ENCODE measurements around the gene DOCK2. TPM values are rescaled to one million over a fixed set of nuclear protein-coding genes. Genes with fewer than 3 reads are reported as not detected.
"Not testable (repeated sequence)": the region's sequence is repeated elsewhere in the genome, so short reads cannot be mapped to it uniquely, and the experiment has no call there.

The DOCK2 gene
- total RNA-seq (2014; rRNA removed; shearing (Covaris generic)), result not detected in 2 replicates

DNA sequence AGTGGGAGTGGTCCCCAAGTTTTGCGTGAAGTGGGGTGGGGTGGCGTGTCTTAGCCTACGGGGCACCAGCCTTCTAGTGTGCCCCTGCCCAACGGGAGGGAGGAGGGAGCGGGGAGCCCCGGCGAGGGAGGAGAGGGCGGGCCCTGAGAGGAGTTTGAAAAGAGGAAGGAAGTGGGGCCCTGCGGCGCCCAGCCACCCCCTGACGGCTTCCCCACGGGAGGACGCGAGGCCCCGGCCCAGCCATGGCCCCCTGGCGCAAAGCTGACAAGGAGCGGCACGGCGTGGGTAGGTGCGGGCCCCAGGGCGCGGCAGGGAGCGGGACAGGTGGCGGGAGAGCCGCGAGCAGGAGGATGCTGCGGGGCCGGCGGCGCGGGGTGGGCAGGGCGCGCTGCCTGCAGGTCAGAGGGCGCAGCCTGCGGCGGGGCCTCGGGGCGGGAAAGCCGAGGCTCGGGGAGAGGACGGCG, at the start of gene DOCK2:
TSS of gene DOCK2 (plus strand) at position 191 of the 464 bp plus-strand sequence. CDS start at position 243, 52 bp downstream.
- DNase-seq (ENCODE audit: low spot score), result no peak

DNA sequence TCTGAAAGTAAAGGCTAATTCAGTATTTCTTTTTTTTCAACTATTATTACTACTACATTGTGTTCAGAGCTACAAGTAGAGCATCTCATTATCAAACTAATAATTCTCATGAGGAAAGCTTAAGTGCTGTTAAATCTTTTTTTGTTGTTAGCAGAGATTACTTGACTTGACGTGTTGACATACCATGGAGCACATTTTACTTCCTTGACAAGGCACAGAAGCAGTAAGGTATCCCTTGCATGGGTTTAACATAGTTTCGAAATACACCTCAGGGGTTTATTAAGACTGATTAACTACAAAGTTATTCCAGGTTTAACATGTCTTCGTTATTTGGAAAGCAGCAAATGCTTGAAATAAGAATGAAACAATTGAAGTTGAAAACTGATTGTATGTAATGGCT, 46.5 kb upstream of the DOCK2 start:
- no peak for DNase-seq (ENCODE audit: low spot score)

DNA sequence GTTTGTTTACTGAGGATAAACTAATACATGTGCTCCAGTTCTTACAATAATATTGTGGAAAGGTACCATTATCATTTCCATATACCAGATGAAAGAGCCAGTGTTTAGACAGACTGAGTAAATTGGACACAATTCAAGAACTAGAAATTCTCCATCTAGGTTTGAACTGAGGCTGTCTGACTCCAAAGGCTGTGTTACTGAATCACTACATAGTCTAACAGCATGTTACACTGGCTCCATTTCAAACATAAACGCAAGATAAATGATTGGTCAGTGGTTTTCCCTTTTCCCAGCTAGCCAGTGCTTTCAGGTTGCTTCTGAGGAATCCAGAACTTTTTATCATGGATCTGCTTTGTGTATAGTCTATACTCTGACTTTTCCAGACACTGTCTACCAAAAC, 45.4 kb upstream of the DOCK2 start:
- DNase-seq (ENCODE audit: low spot score), result no peak

DNA sequence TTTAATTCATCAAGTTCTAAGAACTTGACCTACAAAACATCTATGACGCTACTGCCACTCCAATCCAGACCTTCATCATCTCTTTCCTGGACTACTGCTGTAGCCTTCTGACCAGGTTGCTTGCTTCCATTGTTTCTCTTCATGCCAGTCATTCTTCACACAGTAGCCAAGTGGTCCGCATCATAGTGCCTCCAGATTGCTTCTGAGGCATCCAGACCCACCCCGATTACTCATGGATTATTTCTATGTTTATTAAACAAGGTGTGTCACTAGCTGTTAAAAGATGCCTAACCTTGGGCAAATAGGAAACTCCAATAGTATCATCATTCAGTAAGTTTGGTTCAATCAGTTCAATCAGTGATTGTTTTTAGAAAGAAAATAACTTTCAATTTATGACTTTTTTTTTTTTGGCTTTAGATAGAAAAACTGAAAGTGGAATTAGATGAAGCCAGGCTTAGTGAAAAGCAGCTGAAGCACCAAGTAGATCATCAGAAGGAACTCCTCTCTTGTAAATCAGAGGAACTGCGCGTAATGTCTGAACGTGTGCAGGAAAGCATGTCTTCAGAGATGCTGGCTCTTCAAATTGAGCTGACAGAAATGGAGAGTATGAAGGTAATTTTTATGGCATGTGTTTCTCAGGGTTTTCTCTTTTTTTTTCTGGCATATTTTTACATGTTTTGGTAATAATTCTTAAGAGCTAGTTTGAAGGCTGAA, 44.0 kb upstream of the DOCK2 start:
- peak; percentile 65 for DNase-seq (ENCODE audit: low spot score)

DNA sequence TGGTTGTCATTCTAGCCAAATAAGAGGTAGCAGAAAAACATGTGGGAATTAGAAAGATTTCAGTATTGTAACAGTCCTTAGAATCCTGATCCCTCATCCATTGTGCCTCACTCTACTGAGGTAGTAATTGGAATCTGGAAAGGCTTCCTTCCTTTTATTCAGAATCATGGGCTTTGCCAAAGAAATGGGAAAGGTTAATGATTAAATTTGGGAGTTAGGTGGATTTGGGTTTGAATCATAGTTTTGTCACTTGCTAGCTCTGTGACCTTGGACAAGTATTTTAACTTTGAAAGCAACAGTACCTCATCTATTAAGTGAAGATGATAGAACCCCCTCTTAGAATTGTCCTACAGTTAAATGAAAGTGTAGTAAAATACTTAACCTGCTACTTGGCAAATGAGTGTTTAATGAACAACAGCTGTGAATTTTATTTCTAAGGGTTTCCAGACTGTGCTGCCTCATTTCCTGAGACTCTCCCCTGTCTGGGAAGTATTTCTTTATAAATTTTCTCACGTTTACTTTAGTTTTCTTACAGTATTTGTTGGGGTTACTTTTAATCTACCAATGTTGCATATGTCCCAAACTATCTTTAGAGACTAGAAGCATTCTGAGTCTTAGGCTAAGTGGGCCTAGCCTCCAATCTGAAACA, 41.8 kb upstream of the DOCK2 start:
- no peak for DNase-seq (ENCODE audit: low spot score)

DNA sequence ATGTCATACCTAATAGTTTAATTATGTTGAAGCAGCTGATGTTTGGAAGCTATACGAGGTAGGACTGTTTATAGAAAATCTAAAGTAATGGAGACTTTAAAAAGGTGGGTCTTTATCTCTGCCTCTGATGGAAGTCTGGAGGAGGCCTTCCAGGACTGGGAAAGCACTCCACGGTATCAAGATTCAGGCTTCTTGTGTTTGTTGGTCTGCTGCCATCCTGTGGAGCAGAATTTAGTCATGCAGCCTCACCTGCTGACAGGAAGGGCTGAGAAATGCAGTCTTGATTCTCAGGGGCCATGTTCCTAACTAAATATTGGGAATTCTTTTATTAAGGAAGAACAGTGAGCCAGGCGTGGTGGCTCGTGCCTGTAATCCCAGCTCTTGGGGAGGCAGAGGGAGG, 37.6 kb upstream of the DOCK2 start:
- DNase-seq (ENCODE audit: low spot score), result no peak

DNA sequence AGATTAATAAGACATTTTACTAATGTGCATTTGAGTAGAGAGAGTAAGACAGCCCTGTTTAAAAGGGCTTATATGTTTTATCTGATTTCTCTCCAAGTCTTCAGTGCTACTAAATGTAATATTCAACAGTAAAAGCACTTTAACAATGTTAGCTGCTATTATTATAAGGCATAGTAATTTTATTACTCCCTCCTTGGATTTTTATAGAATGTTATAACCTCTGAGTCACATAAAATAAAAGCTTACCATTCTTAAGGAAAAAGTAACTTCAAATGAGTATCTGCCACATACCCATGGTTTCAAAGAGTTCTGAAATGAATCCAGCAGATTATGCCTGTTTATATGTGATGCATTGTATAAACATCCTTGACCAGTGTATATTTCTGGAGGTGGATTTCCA, 34.5 kb upstream of the DOCK2 start:
- DNase-seq (ENCODE audit: low spot score), result no peak

DNA sequence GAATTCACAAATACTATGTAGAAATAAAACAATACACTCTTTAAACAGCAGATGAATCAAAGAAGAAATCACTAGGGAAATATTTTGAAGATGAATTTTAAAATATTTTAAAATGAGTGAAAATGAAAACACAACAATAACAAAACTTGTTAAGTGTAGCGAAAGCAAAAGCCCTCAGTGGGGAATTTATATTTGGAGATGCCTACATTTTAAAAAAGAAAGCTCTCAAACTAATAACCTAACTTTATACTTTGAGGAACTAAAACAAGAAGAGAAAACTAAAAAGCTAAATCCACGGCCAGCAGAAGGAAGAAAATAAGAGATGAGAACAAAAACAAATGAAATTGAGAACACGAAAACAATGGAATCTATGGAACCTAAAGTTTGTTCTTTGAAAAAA, 30.8 kb upstream of the DOCK2 start:
- no peak for DNase-seq (ENCODE audit: low spot score)

DNA sequence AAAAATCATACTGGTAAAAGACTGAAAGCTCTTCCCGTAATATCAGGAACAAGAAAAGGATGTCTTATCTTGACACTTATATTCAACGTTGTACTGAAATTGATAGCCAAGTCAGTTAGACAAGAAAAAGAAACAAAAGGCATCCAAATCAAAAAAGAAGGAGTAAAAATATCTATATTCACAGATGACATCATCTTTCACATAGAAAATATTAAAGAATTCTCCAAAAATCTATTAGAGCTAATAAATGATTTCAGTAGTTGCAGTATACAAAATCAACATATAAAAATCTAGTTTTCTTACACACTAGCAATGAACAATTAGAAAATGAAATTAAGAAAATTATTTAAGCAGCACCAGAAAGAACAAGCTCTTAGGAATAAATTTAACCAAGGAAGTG, 29.2 kb upstream of the DOCK2 start:
- DNase-seq (ENCODE audit: low spot score), result no peak

DNA sequence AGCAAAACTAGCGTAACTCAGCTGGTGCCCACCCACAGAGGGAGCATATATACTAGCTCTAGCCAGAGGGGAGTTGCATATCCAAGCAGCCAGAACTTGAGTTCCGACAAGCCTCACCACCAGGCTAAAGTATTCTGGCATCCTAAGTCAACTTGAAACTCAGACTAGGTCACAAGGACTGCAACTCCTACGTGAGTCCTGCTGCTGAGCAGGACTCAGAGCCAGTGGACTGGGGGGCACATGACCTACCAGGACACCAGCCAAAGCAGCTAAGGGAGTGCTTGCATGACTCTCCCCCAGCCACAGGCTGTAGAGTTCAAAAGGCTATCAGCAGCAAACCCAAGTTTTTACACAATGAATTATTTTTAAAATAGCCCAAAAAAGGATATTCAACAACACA, 27.4 kb upstream of the DOCK2 start:
- no peak for DNase-seq (ENCODE audit: low spot score)

DNA sequence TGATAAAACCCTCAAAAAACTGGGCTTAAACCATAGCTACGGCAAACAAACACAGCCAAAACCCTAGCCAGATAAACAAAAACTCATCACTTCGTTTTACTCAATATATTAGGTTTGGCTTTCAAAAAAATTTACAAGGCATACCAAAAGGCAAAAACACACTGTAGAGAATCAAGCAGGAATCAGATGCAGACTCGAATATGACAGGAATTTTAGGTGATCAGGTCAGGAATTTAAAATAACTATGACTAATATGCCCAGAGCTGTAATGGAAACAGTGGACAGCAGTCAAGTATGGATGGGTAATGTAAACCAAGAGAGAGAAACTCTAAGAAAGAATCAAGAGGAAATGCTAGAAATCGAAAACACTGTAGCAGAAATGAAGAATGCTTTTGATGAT, 26.5 kb upstream of the DOCK2 start:
- no peak for DNase-seq (ENCODE audit: low spot score)

DNA sequence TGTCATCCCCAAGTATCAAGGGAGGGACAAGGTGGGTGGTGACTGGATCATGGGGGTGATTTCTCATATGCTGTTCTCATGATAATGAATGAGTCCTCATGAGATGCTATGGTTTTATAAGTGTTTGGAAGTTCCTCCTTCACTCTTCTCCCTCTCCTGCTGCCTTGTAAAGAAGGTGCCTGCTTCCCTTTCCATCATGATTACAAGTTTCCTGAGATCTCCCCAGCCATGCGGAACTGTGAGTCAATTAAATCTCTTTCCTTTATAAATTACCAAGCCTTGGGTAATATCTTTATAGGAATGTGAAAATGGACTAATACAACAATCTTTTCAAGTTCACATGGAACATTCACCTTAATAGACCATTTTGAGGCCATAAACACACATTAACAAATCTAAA, 21.5 kb upstream of the DOCK2 start:
- DNase-seq (ENCODE audit: low spot score), result no peak

DNA sequence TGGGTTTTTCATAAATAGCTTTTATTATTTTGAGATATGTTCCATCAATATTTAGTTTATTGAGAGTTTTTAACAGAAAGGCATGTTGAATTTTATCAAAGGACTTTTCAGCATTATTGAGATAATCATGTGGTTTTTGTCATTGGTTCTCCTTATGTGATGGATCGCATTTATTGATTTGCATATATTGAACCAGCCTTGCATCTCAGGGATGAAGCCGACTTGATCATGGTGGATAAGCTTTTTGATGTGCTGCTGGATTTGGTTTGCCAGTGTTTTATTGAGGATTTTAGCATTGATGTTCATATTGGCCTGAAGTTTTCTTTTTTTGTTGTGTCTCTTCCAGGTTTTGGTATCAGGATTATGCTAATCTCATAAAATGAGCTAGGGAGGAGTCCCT, 12.8 kb upstream of the DOCK2 start:
- DNase-seq (ENCODE audit: low spot score), result not testable (repeated sequence)

DNA sequence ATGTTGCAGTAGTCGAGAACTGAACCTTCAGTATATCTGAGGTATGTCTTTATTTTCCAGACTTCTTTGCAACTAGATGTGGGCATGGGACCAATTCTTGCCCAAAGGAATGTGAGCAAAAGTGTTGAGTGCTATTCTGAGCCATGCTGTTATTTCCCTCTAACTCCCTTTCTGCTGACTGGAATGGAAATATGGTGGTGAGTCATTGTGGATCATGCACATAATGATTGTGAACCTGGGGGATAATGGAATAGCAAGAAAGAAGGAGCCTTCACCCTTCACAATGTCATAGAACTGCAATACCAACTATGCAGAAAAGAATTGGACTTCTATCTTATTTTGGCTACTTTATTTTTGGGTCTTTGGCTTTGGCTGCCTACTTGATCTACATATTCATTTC, 10.3 kb upstream of the DOCK2 start:
- DNase-seq (ENCODE audit: low spot score), result no peak

DNA sequence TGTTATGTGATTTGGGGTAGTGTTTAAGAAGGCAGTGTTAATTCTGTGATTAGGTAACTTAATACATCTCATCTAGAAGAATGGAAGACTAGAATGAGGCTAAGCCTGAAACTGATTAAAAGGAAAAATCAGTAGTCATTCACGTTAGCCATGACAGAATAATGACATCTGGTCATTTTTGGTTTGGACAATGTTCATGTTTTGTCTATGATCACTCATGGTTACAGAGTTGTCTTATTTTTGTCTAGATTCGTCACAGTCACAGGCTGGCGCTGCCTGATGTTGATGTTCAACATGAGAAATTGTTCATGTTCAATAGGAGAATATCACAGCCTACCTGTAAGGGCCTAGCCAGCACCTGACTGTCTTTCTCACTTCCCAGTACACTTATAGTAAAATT, 9.5 kb upstream of the DOCK2 start:
- no peak for DNase-seq (ENCODE audit: low spot score)

DNA sequence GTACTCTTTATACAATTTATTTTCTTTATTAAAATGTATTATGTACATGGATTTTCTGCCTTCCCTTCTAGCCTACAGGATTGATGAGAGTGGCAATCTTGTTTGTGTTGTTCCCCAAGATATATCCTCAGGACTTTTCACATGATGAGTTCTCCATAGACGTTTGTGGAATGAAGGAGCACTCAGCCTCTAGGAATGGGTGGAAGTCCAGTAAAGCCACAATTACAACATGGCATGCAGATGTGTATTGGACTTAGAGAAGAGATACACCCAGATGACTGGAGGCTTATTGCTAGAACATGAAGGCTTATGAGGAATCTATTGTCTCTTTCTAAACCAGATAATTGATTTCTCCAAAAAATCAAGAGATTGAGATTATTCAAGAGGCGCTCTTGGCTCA, 8.2 kb upstream of the DOCK2 start:
- DNase-seq (ENCODE audit: low spot score), result no peak

DNA sequence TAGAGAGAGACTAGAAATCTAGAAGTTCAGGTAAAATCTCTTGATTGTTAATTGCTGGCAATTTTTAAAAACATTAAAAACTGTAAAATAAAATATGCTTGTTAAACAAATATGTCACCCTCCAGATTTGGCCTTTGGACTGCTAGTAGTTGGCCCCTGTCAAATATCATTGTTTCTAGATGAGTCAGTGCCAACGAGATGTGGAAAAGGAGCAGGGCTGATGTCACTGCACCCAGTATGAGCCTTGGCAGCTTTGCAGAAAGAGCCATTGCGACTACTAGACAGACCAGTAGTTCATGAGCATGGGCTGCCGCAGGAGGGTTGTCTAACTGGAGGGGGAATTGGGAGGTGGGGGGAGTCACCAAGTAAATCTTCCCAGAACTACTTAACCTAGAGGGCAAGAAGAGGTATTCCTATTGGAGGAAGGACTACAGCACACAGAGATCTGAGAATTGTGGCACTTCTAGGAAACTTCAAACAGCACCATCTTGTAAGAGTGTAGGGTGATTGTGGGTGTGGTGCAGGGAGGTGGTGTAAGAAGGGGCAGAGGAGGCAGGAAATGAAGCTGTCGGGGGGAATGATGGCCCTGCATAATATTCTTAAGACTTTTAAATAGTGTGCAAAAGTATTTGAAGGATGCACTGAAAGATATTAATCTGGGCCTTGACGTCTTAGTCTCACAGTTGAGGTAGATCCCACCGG, 7.1 kb upstream of the DOCK2 start:
- peak; percentile 4 for DNase-seq (ENCODE audit: low spot score)

DNA sequence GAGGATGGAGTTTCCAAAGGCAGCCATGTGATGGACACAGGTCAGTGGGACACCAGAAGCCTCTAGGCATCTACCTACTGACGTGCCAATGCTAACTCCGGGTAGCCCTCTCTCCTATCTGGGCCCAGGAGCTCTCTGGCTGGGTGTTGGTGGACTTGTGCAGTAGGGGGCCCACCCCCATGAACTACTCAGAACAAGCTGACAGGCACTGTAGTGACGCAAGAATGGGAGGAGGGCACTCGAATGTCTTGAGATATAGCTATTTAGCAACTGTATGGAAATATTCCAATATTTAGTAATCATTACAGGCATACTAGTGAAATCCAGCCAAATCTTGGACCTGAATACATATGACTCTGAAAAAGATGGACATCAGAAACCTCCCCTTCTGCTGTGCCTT, 5.7 kb upstream of the DOCK2 start:
- DNase-seq (ENCODE audit: low spot score), result no peak

DNA sequence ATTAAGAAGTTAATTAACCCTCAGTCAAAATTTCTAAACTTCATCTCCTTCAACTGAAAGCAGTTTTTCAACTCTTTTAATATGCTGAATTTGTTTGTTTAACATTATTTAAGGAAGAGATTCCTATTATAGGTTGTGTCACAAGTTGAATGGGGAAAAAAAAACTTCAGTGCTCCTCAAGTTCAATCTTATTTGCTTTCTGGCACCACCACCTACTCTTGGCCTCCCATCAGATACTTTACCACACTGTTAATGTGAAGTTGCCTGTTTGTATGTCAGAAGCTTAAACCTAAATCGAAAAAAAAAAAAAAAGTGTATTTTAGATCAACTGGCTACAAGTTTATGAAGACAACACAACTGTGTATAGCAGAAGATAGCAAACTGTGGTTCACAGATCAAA, 4.1 kb upstream of the DOCK2 start:
- DNase-seq (ENCODE audit: low spot score), result no peak

DNA sequence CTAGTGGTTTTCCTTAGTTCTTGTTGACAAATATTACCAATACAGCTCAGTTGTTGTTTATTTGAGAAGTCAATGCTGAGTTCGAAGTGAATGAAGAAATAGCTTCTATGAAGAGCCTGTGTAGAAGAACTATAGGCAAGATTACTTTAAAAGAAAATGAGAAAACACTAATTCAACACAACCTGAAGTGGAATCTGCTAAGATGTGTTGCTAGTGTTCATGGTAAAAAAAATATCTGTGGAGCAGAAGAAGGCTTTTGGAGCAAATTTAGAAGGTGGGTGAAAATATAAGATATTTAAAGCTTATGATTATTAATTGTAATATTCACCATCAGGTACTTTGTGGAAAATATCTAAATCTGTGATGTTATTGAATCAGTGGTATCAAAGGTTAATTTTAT, 2.5 kb upstream of the DOCK2 start:
- DNase-seq (ENCODE audit: low spot score), result no peak

DNA sequence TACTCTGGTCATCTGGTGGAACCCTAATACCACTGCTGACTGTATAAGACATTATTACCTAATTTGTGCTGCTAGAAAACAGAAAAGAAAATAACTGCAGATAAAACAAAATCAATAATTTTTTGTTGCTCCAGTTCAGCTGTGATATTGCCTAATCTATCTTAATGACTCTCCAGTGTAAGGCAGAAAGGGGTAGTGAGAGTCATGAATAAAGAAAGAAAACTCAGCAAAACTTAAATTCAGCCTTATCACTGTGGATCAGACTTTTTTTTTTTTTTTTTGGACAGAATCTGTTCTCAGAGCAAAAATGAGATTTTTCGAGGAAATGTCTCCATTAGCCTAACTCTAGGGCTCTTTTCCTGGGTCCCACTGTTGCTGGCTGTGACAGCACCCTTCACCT, 1.1 kb upstream of the DOCK2 start:
- no peak for DNase-seq (ENCODE audit: low spot score)

DNA sequence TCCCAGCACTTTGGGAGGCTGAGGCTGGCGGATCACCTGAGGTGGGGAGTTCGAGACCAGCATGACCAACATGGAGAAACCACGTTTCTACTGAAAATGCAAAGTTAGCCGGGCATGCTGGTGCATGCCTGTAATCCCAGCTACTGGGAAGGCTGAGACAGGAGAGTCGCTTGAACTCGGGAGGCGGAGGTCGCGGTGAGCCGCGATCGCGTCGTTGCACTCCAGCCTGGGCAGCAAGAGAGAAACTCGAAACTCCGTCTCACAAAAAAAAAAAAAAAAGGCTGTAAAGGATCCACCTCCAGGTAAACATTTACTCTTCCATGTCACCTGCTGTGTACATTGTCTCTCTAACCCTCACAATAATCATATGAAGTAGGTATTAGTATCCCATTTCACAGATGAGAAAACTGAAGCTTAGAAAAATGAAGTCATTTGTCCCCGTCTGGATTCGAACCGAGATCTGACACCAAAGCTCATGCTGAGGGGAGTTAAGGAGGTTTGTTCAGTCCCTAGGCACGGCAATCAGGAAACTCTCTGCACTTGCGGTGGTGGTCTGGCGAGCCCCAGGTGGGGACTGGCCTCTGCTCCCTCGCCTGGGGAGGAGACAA, 494 bp upstream of the DOCK2 start:
- no peak for DNase-seq (ENCODE audit: low spot score)
